ENCODE data around the gene GPR17.

- TF ChIP-seq, protein P1, sequence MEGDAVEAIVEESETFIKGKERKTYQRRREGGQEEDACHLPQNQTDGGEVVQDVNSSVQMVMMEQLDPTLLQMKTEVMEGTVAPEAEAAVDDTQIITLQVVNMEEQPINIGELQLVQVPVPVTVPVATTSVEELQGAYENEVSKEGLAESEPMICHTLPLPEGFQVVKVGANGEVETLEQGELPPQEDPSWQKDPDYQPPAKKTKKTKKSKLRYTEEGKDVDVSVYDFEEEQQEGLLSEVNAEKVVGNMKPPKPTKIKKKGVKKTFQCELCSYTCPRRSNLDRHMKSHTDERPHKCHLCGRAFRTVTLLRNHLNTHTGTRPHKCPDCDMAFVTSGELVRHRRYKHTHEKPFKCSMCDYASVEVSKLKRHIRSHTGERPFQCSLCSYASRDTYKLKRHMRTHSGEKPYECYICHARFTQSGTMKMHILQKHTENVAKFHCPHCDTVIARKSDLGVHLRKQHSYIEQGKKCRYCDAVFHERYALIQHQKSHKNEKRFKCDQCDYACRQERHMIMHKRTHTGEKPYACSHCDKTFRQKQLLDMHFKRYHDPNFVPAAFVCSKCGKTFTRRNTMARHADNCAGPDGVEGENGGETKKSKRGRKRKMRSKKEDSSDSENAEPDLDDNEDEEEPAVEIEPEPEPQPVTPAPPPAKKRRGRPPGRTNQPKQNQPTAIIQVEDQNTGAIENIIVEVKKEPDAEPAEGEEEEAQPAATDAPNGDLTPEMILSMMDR (conservative IDR thresholded peaks at IDR 0.05; ENCODE audit: low read depth in 2 of 2): no peak; a peak in 1 of 4 replicates
- TF ChIP-seq POLR2AphosphoS5 (IDR thresholded peaks at IDR 0.05; ENCODE audit: low read depth) (0 out of 2 replicates have a peak, but pooled peaks have one; percentile 46), EZH2 (IDR thresholded peaks at IDR 0.05; ENCODE audit: low read depth, unreplicated experiment) (no peak)
Observed at GRCh38 chr2:127701651-127702394, 55.9 kb downstream of the GPR17 start.

All from GM23338 (cell line).